ENCODE measurements around the gene TXNRD1. TPM values are rescaled to one million over a fixed set of nuclear protein-coding genes. Genes with fewer than 3 reads are reported as not detected.

Gene TXNRD1
- total and polyA plus RNA-seq, 2 of the 8 experiments (the other 6 are each of a cell fraction or from before 2014, with no cell fraction given) = 56.8 to 127 TPM

DNA sequence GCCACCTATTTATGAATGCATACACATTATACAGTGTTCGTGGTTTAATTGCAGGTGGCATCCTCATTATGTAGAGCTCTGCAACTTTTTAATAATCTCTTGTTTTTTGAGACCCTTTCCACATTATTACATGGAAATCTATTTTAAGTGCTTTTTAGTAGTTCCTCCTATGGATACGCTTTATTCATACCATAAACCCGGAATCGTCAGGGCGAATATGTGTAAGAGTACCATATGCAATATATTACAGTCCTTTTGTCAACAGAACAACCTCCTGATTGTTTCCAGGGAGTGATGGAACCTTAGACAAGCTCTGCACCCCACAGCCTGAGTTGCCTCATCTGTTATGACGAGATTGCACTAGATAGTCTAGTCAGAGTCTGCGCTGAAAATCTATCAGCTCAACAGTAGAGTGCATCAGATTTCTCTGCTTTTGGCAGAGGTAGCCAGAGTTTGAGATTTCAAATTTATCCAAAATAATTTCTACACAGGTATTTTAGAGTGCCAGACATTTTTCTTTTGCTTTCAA lies 121.5 kb downstream of the TXNRD1 start:
- Histone ChIP-seq H2AFZ (ENCODE audit: low read length) (no peak overlapping the region), H3K27me3 (replicated peaks in 1 of 4; ENCODE audit: control insufficient read depth in 3 of 4, extremely low read depth in 1 of 4, insufficient read depth in 3 of 4, low read length in 3 of 4) (no peaks in the 10 kb centered on the region), H2BK15ac (ENCODE audit: low read length) (no peak overlapping the region), H3K9me3 (ENCODE audit: insufficient read depth in 2 of 2, low read depth in 1 of 2, low read length in 1 of 2) (no peaks in the 10 kb centered on the region), H2BK120ac (replicated peaks; ENCODE audit: low read depth, low read length) (no peak overlapping the region), H4K8ac (ENCODE audit: extremely low read depth, insufficient read depth, low read length) (no peak overlapping the region), H2BK5ac (ENCODE audit: low read depth, low read length) (no peak overlapping the region), H2BK12ac (ENCODE audit: low read depth, low read length) (no peak overlapping the region), H4K20me1 (replicated peaks in 1 of 2; ENCODE audit: control insufficient read depth in 1 of 2, insufficient read depth in 2 of 2, low read length in 2 of 2) (peaks cover 0 to 2% of the 10 kb centered on the region in 2 experiments), H3K14ac (ENCODE audit: insufficient read length) (no peak overlapping the region), H3K23ac (ENCODE audit: insufficient read length) (no peak overlapping the region), H3K56ac (replicated peaks; ENCODE audit: insufficient read length, low read depth, low read length) (no peak overlapping the region), H4K5ac (ENCODE audit: insufficient read length, low read depth, low read length) (no peak overlapping the region), H3K79me1 (ENCODE audit: low read depth, low read length) (no peaks in the 10 kb centered on the region), H3K36me3 (ENCODE audit: control insufficient read depth in 2 of 4, insufficient read depth in 4 of 4, low read length in 3 of 4) (peaks cover 5 to 80% (median 46%) of the 10 kb centered on the region in 4 experiments; a peak in 7 of 8 replicates), H3K4me2 (ENCODE audit: insufficient read depth in 1 of 2, low read depth in 2 of 2, low read length in 2 of 2) (no peak overlapping the region), H2BK20ac (ENCODE audit: low read length) (no peak overlapping the region), H3K4me3 (ENCODE audit: extremely low read depth in 1 of 4, insufficient read depth in 2 of 4, low read depth in 3 of 4, low read length in 4 of 4) (no peak overlapping the region), H3K27ac (ENCODE audit: low read depth, low read length) (no peak overlapping the region), H3K18ac (ENCODE audit: extremely low read depth, low read length) (no peak overlapping the region), H2AK5ac (ENCODE audit: low read depth, low read length) (no peak overlapping the region), H3K4me1 (replicated peaks in 1 of 4; ENCODE audit: control insufficient read depth in 3 of 4, insufficient read depth in 4 of 4, low read length in 3 of 4) (no peaks in the 10 kb centered on the region), H3K9ac (replicated peaks in 1 of 4; ENCODE audit: extremely low read depth in 1 of 4, low read depth in 3 of 4, low read length in 3 of 4) (no peak overlapping the region), H3K4ac (replicated peaks; ENCODE audit: insufficient read length, low read depth, low read length) (no peak overlapping the region), H3K79me2 (ENCODE audit: control insufficient read depth in 1 of 2, insufficient read depth in 2 of 2, low read length in 2 of 2) (no peaks in the 10 kb centered on the region), H4K91ac (replicated peaks; ENCODE audit: insufficient read length, low read length) (no peak overlapping the region), H3K23me2 (ENCODE audit: low read depth, low read length) (no peaks in the 10 kb centered on the region)
- ChIA-PET POLR2A (ENCODE audit: partially characterized antibody) (interaction anchor here (1.2 to 2.1 kb wide), 2 partner anchors 14 to 19 kb away, joined by 3 to 5 read pairs; no protein-coding TSS in a partner anchor), CTCF (ENCODE audit: partially characterized antibody) (interaction anchor here (0.6 kb wide), 1 partner anchor 114 kb away, joined by 3 read pairs; no protein-coding TSS in a partner anchor)
- TF ChIP-seq CREB1 (IDR thresholded peaks at IDR 0.05) = no peak
- no peak for TF ChIP-seq RFX5 (IDR thresholded peaks at IDR 0.05; ENCODE audit: borderline replicate concordance, low read depth, low read length)
- no peak for TF ChIP-seq SRF (IDR thresholded peaks at IDR 0.05; ENCODE audit: low read depth, low read length)
- no peak for TF ChIP-seq GTF2F1 (IDR thresholded peaks at IDR 0.05; ENCODE audit: borderline replicate concordance, low read depth, low read length)
- no peak for TF ChIP-seq JUN (IDR thresholded peaks at IDR 0.05; ENCODE audit: low read depth, low read length)
- no peak for TF ChIP-seq RBBP5 (IDR thresholded peaks at IDR 0.05; ENCODE audit: borderline replicate concordance, low read depth, low read length)
- no peak for TF ChIP-seq JUND (IDR thresholded peaks at IDR 0.05; ENCODE audit: low read length)
- no peak for TF ChIP-seq FOSL1 (IDR thresholded peaks at IDR 0.05; ENCODE audit: insufficient read depth, low read depth, low read length)
- TF ChIP-seq KDM4A (IDR thresholded peaks at IDR 0.05; ENCODE audit: low read depth, low read length, severe bottlenecking) = no peak
- DNase-seq (ENCODE audit: low read depth in 1 of 2, low spot score in 2 of 2) (no peak), FAIRE-seq (no peak)
- 85% methylated on average over 7 of the region's 7 CpGs; no CpG with 5 or more reads in 1 of the 2 experiments for WGBS, 2 experiments (ENCODE audit: extremely low coverage in 1 of 2, insufficient coverage in 1 of 2, insufficient read length in 1 of 2, insufficient replicate concordance in 2 of 2, low coverage in 1 of 2, low lambda C conversion rate in 2 of 2, missing lambda C conversion rate in 1 of 2)

Data from H1 (cell line).